Mammary epithelial cell (primary cell): ENCODE results near the gene ROCK2.

Source experiments
- EZH2 ChIP-seq: IDR thresholded peaks from 2 replicates; pipeline ENCODE4 v1.6.1; 2012; ENCODE audit warnings: low read length, inconsistent platforms, borderline replicate concordance
- TF ChIP-seq, protein P1 (sequence below), 2 donors: IDR thresholded peaks in 1 of 2; conservative IDR thresholded peaks in 1 of 2; 2 replicates each; pipeline ENCODE4 v1.5.1; 2011 to 2012; ENCODE audit warnings: inconsistent platforms in 2 of 2, low read length in 2 of 2, mild to moderate bottlenecking in 2 of 2, control low read depth in 1 of 2, low read depth in 1 of 2; ENCODE audit not compliant: insufficient read depth in 1 of 2; ENCODE audit errors: extremely low read depth in 1 of 2

GRCh38 chr2:11177871-11178690, 166.4 kb downstream of the ROCK2 start:
- TF ChIP-seq, protein P1, sequence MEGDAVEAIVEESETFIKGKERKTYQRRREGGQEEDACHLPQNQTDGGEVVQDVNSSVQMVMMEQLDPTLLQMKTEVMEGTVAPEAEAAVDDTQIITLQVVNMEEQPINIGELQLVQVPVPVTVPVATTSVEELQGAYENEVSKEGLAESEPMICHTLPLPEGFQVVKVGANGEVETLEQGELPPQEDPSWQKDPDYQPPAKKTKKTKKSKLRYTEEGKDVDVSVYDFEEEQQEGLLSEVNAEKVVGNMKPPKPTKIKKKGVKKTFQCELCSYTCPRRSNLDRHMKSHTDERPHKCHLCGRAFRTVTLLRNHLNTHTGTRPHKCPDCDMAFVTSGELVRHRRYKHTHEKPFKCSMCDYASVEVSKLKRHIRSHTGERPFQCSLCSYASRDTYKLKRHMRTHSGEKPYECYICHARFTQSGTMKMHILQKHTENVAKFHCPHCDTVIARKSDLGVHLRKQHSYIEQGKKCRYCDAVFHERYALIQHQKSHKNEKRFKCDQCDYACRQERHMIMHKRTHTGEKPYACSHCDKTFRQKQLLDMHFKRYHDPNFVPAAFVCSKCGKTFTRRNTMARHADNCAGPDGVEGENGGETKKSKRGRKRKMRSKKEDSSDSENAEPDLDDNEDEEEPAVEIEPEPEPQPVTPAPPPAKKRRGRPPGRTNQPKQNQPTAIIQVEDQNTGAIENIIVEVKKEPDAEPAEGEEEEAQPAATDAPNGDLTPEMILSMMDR (conservative IDR thresholded peaks at IDR 0.05 in 1 of 2, IDR thresholded peaks at IDR 0.05 in 1 of 2; ENCODE audit: extremely low read depth in 1 of 2, insufficient read depth in 1 of 2, low read depth in 1 of 2, low read length in 2 of 2) = no peak
- TF ChIP-seq EZH2 = no peak
